SU-DHL-6 (cell line): ENCODE results near the gene SVIL.

Experiments
- H2AFZ ChIP-seq: fragments of 200-600 bp; sonication (generic); 2 replicates; pipeline ENCODE4 v1.6.1; 2014; ENCODE audit warnings: low read depth, mild to moderate bottlenecking, moderate library complexity, mixed read lengths, antibody characterized with exemption, low read length; ENCODE audit not compliant: severe bottlenecking
- H3F3A ChIP-seq: fragments of 200-600 bp; shearing (Covaris generic); 2 replicates; pipeline ENCODE4 v1.6.0; 2016; ENCODE audit warnings: antibody characterized with exemption, mild to moderate bottlenecking; ENCODE audit not compliant: insufficient read depth
- H3K27ac ChIP-seq: fragments of 200-600 bp; sonication (generic); 2 replicates; pipeline ENCODE4 v1.5.1; 2016; ENCODE audit warnings: low read depth, mild to moderate bottlenecking, low read length, moderate library complexity, mixed read lengths
- H3K27me3 ChIP-seq: fragments of 200-600 bp; sonication (generic), shearing (Covaris generic); 2 replicates; pipeline ENCODE4 v1.6.0; 2014; ENCODE audit warnings: mild to moderate bottlenecking, low read length
- H3K36me3 ChIP-seq: fragments of 200-600 bp; sonication (generic); 2 replicates; pipeline ENCODE4 v1.6.1; 2014; ENCODE audit warnings: mild to moderate bottlenecking, low read length, mixed read lengths
- H3K4me2 ChIP-seq: fragments of 300-600, 200-600 bp; shearing (Covaris generic), sonication (generic); 2 replicates; pipeline ENCODE4 v1.6.0; 2014; ENCODE audit warnings: low read length, low read depth, mild to moderate bottlenecking; ENCODE audit not compliant: poor library complexity, severe bottlenecking
- H3K4me3 ChIP-seq: fragments of 200-600 bp; sonication (generic); 2 replicates; pipeline ENCODE4 v1.5.1; 2014; ENCODE audit warnings: antibody characterized with exemption, low read length, mild to moderate bottlenecking, mixed read lengths; ENCODE audit not compliant: insufficient read depth, poor library complexity, severe bottlenecking
- H3K79me2 ChIP-seq: fragments of 200-600 bp; sonication (generic); 2 replicates; pipeline ENCODE4 v1.6.1; 2014; ENCODE audit warnings: mild to moderate bottlenecking, low read length, moderate library complexity; ENCODE audit not compliant: insufficient read depth
- H3K9ac ChIP-seq: fragments of 200-600 bp; sonication (generic); 2 replicates; pipeline ENCODE4 v1.7.0; 2014; ENCODE audit warnings: mild to moderate bottlenecking, low read length
- H3K9me2 ChIP-seq: fragments of 200-600 bp; sonication (generic); replicated peaks from 2 replicates; pipeline ENCODE4 v1.6.1; 2014; ENCODE audit warnings: low read length; ENCODE audit not compliant: insufficient read depth
- H3K9me3 ChIP-seq: fragments of 200-600 bp; sonication (generic); 2 replicates; pipeline ENCODE4 v1.6.1; 2014; ENCODE audit warnings: low read length, mixed read lengths; ENCODE audit not compliant: insufficient read depth
- H4K20me1 ChIP-seq: fragments of 200-600 bp; sonication (generic); 2 replicates; pipeline ENCODE4 v1.6.1; 2014; ENCODE audit warnings: low read depth, mild to moderate bottlenecking, antibody characterized with exemption, low read length, moderate library complexity, mixed read lengths
- CTCF ChIP-seq: fragments of 200-600 bp; sonication (generic); IDR thresholded peaks from one replicate; pipeline ENCODE4 v1.5.1; 2017; ENCODE audit warnings: antibody characterized with exemption, mild to moderate bottlenecking, low read length, moderate library complexity; ENCODE audit not compliant: insufficient read depth, poor library complexity, severe bottlenecking
- EZH2phosphoT487 ChIP-seq: fragments of 200-600 bp; sonication (generic), shearing (Covaris generic); conservative IDR thresholded peaks from 2 replicates; pipeline ENCODE4 v1.6.1; 2018; ENCODE audit warnings: mild to moderate bottlenecking, antibody characterized with exemption, low read length, moderate library complexity, mixed read lengths

The SVIL gene, protein sequence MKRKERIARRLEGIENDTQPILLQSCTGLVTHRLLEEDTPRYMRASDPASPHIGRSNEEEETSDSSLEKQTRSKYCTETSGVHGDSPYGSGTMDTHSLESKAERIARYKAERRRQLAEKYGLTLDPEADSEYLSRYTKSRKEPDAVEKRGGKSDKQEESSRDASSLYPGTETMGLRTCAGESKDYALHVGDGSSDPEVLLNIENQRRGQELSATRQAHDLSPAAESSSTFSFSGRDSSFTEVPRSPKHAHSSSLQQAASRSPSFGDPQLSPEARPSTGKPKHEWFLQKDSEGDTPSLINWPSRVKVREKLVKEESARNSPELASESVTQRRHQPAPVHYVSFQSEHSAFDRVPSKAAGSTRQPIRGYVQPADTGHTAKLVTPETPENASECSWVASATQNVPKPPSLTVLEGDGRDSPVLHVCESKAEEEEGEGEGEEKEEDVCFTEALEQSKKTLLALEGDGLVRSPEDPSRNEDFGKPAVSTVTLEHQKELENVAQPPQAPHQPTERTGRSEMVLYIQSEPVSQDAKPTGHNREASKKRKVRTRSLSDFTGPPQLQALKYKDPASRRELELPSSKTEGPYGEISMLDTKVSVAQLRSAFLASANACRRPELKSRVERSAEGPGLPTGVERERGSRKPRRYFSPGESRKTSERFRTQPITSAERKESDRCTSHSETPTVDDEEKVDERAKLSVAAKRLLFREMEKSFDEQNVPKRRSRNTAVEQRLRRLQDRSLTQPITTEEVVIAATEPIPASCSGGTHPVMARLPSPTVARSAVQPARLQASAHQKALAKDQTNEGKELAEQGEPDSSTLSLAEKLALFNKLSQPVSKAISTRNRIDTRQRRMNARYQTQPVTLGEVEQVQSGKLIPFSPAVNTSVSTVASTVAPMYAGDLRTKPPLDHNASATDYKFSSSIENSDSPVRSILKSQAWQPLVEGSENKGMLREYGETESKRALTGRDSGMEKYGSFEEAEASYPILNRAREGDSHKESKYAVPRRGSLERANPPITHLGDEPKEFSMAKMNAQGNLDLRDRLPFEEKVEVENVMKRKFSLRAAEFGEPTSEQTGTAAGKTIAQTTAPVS (N-terminal part only)

DNA sequence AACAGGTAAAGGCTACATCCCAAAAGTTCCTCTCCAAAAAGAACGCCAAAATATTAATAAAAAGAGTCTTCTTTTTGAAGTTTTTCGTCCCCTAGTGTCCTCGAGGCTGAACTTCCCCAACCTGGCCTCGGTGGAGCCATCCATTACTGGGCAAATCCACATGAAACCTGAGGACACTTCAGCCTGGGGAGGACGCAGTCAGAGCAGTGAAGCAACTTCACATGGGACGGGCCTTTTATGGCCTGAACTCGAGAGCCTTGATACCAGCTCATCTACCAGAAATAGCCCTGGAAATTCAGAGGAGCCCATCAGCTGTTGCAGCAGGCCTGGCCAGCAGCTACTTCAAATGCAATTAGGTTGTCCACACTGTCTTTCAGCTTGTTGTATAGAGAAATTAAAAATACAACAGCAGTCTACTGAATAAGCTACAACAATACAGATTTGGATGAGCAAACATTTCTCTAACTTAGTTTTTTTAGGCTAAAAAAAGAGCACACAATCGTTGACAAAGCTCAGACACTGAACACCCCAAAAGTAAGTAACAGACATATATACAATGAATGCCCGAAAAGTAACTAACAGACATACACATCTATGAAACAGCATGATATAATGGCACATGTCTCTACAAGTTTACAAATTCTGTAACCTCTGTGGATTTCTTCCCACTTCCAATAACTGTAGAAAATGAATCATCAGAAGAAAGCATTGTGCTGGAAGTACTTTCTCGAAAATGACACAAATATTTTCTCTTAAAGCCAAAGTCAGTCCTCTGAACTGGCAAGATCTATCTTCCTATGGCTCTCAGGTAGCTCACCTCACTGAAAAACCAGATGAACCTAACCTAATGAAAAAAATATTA is at the start of gene SVIL:
TSS of gene SVIL (minus strand) at position 208 of the 862 bp plus-strand sequence. CDS start 79,913 bp downstream, outside the sequence.
- no peak within 1 kb of the TSS for H3K4me2 ChIP-seq
- H3K9me3 ChIP-seq: no peaks in the 10 kb centered on the region
- no peak within 1 kb of the TSS for H3K9ac ChIP-seq
- no peaks in the 10 kb centered on the region for H3K27me3 ChIP-seq
- H3K27ac ChIP-seq: no peak within 1 kb of the TSS
- no peaks in the 10 kb centered on the region for H4K20me1 ChIP-seq
- no peaks in the 10 kb centered on the region for H3K9me2 ChIP-seq
- no peak for TF ChIP-seq EZH2phosphoT487
- no peak for TF ChIP-seq CTCF
- no peak within 1 kb of the TSS for H3K4me3 ChIP-seq
- no peak within 1 kb of the TSS for H2AFZ ChIP-seq
- H3K79me2 ChIP-seq: no peaks in the 10 kb centered on the region
- H3F3A ChIP-seq: no peaks in the 10 kb centered on the region
- no peaks in the 10 kb centered on the region for H3K36me3 ChIP-seq

GRCh38 chr10:29681676-29682448 is 47.1 kb upstream of the SVIL start:
- Histone ChIP-seq H3K9ac (no peak overlapping the region), H4K20me1 (no peaks in the 10 kb centered on the region), H3K4me2 (no peak overlapping the region), H3K27ac (no peak overlapping the region), H2AFZ (no peak overlapping the region), H3K9me2 (no peaks in the 10 kb centered on the region), H3K79me2 (no peaks in the 10 kb centered on the region), H3K4me3 (no peak overlapping the region), H3K9me3 (no peaks in the 10 kb centered on the region), H3F3A (no peaks in the 10 kb centered on the region), H3K27me3 (no peaks in the 10 kb centered on the region), H3K36me3 (no peaks in the 10 kb centered on the region)
- TF ChIP-seq EZH2phosphoT487 (no peak), CTCF (no peak)

DNA sequence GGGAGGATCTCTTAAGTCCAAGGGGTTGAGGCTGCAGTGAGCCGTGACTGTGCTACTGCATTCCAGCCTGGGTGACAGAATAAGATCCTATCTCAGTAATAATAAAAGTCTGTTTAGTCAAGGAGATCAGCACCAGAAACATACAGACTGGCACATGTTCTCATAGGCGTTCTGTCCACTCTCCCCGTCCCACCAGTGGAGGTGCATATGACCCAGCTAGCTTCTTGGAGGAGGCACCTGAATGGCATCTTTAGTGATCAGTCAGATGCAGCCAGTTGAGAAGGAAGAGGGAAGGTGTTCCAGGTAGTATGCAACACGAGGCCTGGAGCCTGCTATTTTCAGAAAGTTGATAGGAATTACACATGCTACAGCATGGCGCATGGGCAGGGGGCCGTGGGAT is 45.3 kb upstream of the SVIL start:
- Histone ChIP-seq H4K20me1 (no peaks in the 10 kb centered on the region), H3K79me2 (no peaks in the 10 kb centered on the region), H3K4me3 (no peak overlapping the region), H3K36me3 (no peaks in the 10 kb centered on the region), H3K9me3 (no peaks in the 10 kb centered on the region), H3K4me2 (no peak overlapping the region), H2AFZ (no peak overlapping the region), H3K9ac (no peak overlapping the region), H3K9me2 (no peaks in the 10 kb centered on the region), H3F3A (no peaks in the 10 kb centered on the region), H3K27ac (no peak overlapping the region), H3K27me3 (no peaks in the 10 kb centered on the region)
- TF ChIP-seq EZH2phosphoT487 (no peak), CTCF (no peak)
